ENCODE data around the gene IL20RA.

GRCh38 chr6:136990754-136991153 lies 54.0 kb downstream of the IL20RA start:
- no peak for TF ChIP-seq CTCF (IDR thresholded peaks at IDR 0.05; ENCODE audit: low read length)
- no peak for TF ChIP-seq EZH2phosphoT487 (IDR thresholded peaks at IDR 0.05; ENCODE audit: low read length)
- no peak for TF ChIP-seq EZH2 (optimal IDR thresholded peaks at IDR 0.05; ENCODE audit: low read depth, low read length)

Measured in MM.1S (cell line).